H9 (cell line): ENCODE measurements around the gene FAS. TPM values are rescaled to one million over a fixed set of nuclear protein-coding genes. Genes with fewer than 3 reads are reported as not detected.

Source experiments
- DNase-seq: peaks from one replicate; pipeline ENCODE4 v3.0.0-alpha.2; 2017
- H2AFZ ChIP-seq: one replicate; pipeline ENCODE4 v1.6.1; 2013; ENCODE audit warnings: mild to moderate bottlenecking, low read length, control low read depth, moderate library complexity
- H2AK5ac ChIP-seq: 2 replicates; pipeline ENCODE4 v1.6.1; 2013; ENCODE audit warnings: low read length, control low read depth, mixed read lengths; ENCODE audit not compliant: insufficient read length
- H2BK120ac ChIP-seq: one replicate; pipeline ENCODE4 v1.6.1; 2013; ENCODE audit warnings: low read depth, mild to moderate bottlenecking, low read length, control low read depth, inconsistent platforms; ENCODE audit not compliant: poor library complexity, severe bottlenecking
- H2BK12ac ChIP-seq: 2 replicates; pipeline ENCODE4 v1.6.1; 2013; ENCODE audit warnings: low read length, control low read depth, mixed read lengths, low read depth; ENCODE audit not compliant: insufficient read length
- H2BK15ac ChIP-seq: 2 replicates; pipeline ENCODE4 v1.6.1; 2013; ENCODE audit warnings: low read depth, low read length, control low read depth
- H2BK20ac ChIP-seq: one replicate; pipeline ENCODE4 v1.6.1; 2013; ENCODE audit warnings: low read depth, mild to moderate bottlenecking, low read length, control low read depth, inconsistent platforms; ENCODE audit not compliant: poor library complexity, severe bottlenecking
- H2BK5ac ChIP-seq: 2 replicates; pipeline ENCODE4 v1.6.1; 2013; ENCODE audit warnings: low read length, control low read depth, mixed read lengths; ENCODE audit not compliant: insufficient read length
- H3K14ac ChIP-seq: 2 replicates; pipeline ENCODE4 v1.6.1; 2013; ENCODE audit warnings: low read length, control low read depth; ENCODE audit not compliant: insufficient read depth
- H3K18ac ChIP-seq: 2 replicates; pipeline ENCODE4 v1.6.1; 2013; ENCODE audit warnings: low read depth, mild to moderate bottlenecking, mixed read lengths, low read length, control low read depth; ENCODE audit not compliant: insufficient read length
- H3K23ac ChIP-seq: 2 replicates; pipeline ENCODE4 v1.6.1; 2013; ENCODE audit warnings: low read length, control low read depth, mixed read lengths, low read depth; ENCODE audit not compliant: insufficient read length
- H3K23me2 ChIP-seq: 2 replicates; pipeline ENCODE4 v1.6.1; 2013; ENCODE audit warnings: low read depth, mild to moderate bottlenecking, mixed read lengths, low read length, control low read depth; ENCODE audit not compliant: insufficient read length, poor library complexity, severe bottlenecking
- H3K27ac ChIP-seq: 2 replicates; pipeline ENCODE4 v1.5.1; 2013; ENCODE audit warnings: low read length, control low read depth, mixed read lengths, low read depth; ENCODE audit not compliant: insufficient read length
- H3K27me3 ChIP-seq: 2 replicates; pipeline ENCODE4 v1.6.1; 2013; ENCODE audit warnings: low read length, control low read depth, inconsistent platforms; ENCODE audit not compliant: insufficient read depth
- H3K4ac ChIP-seq: 2 replicates; pipeline ENCODE4 v1.6.1; 2013; ENCODE audit warnings: low read depth, mild to moderate bottlenecking, control low read depth, inconsistent platforms, low read length, moderate library complexity
- H3K4me1 ChIP-seq: 2 replicates; pipeline ENCODE4 v1.6.1; 2013; ENCODE audit warnings: low read length, control low read depth, inconsistent platforms; ENCODE audit not compliant: insufficient read depth
- H3K4me2 ChIP-seq: 2 replicates; pipeline ENCODE4 v1.6.1; 2013; ENCODE audit warnings: low read length, control low read depth, mixed read lengths; ENCODE audit not compliant: insufficient read length, insufficient read depth
- H3K56ac ChIP-seq: 2 replicates; pipeline ENCODE4 v1.6.1; 2013; ENCODE audit warnings: low read depth, mild to moderate bottlenecking, mixed read lengths, low read length, control low read depth; ENCODE audit not compliant: insufficient read length
- H3K79me1 ChIP-seq: 2 replicates; pipeline ENCODE4 v1.6.1; 2013; ENCODE audit warnings: low read depth, mild to moderate bottlenecking, moderate library complexity, low read length, control low read depth, inconsistent platforms; ENCODE audit not compliant: insufficient read depth, poor library complexity, severe bottlenecking
- H3K79me2 ChIP-seq: 2 replicates; pipeline ENCODE4 v1.6.1; 2013; ENCODE audit warnings: low read length, control low read depth, inconsistent platforms; ENCODE audit not compliant: insufficient read depth
- H3K9ac ChIP-seq: 2 replicates; pipeline ENCODE4 v1.6.1; 2013; ENCODE audit warnings: low read length, control low read depth, mixed read lengths; ENCODE audit not compliant: insufficient read length; ENCODE audit errors: extremely low read depth
- H3K9me3 ChIP-seq: one replicate; pipeline ENCODE4 v1.6.1; 2013; ENCODE audit warnings: low read depth, low read length, inconsistent platforms; ENCODE audit not compliant: control insufficient read depth
- H3T11ph ChIP-seq: one replicate; pipeline ENCODE4 v1.6.1; 2013; ENCODE audit warnings: mild to moderate bottlenecking, low read length, control low read depth, inconsistent platforms
- H4K20me1 ChIP-seq: one replicate; pipeline ENCODE4 v1.6.1; 2013; ENCODE audit not compliant: control insufficient read depth, insufficient read length, insufficient read depth
- H4K5ac ChIP-seq: 2 replicates; pipeline ENCODE4 v1.6.1; 2013; ENCODE audit warnings: low read depth, mild to moderate bottlenecking, mixed read lengths, low read length, control low read depth; ENCODE audit not compliant: insufficient read length
- H4K8ac ChIP-seq: replicated peaks from 2 replicates; pipeline ENCODE4 v1.6.1; 2013; ENCODE audit warnings: low read length, control low read depth, mixed read lengths, low read depth; ENCODE audit not compliant: insufficient read length
- H4K91ac ChIP-seq: 2 replicates; pipeline ENCODE4 v1.6.1; 2013; ENCODE audit warnings: low read depth, mild to moderate bottlenecking, moderate library complexity, mixed read lengths, low read length, control low read depth; ENCODE audit not compliant: insufficient read length
- H3K27ac Mint-ChIP-seq, 3 experiments: 2 replicates in 2 of 3; 3 replicates in 1 of 3; pipeline ENCODE4 v1.8.0; 2020 to 2021; ENCODE audit warnings: mixed read lengths in 3 of 3, mild to moderate bottlenecking in 1 of 3, moderate library complexity in 1 of 3
- H3K27me3 Mint-ChIP-seq: 2 replicates; pipeline ENCODE4 v1.8.0; 2021; ENCODE audit warnings: low read depth, mild to moderate bottlenecking, moderate library complexity, mixed read lengths
- H3K36me3 Mint-ChIP-seq, 3 experiments: 2 replicates in 2 of 3; 3 replicates in 1 of 3; pipeline ENCODE4 v1.8.0; 2020 to 2021; ENCODE audit warnings: low read depth in 3 of 3, mixed read lengths in 3 of 3; ENCODE audit not compliant: insufficient read depth in 1 of 3
- H3K4me1 Mint-ChIP-seq, 2 experiments: 2 replicates each; pipeline ENCODE4 v1.8.0; 2020; ENCODE audit warnings: mixed read lengths in 2 of 2
- H3K4me3 Mint-ChIP-seq, 2 experiments: 2 replicates in 1 of 2; 3 replicates in 1 of 2; pipeline ENCODE4 v1.8.0; 2020 to 2021; ENCODE audit warnings: mild to moderate bottlenecking in 2 of 2, mixed read lengths in 2 of 2, moderate library complexity in 1 of 2
- H3K9me3 Mint-ChIP-seq, 2 experiments: 2 replicates in 1 of 2; 3 replicates in 1 of 2; pipeline ENCODE4 v1.8.0; 2020; ENCODE audit warnings: mild to moderate bottlenecking in 2 of 2, mixed read lengths in 2 of 2, moderate library complexity in 1 of 2
- WGBS: extraction: QIAGEN DNeasy Blood & Tissue Kit; methylation state at CpG from one replicate; pipeline ENCODE4 v1.1.7; 2013; ENCODE audit warnings: missing lambda C conversion rate, low lambda C conversion rate, mixed read lengths; ENCODE audit not compliant: insufficient read length; ENCODE audit errors: extremely low coverage; 5-methylcytosine and 5-hydroxymethylcytosine counted together
- total RNA-seq: library from RNA; stranded (reverse); gene quantifications from 2 replicates; pipeline ENCODE4 v1.2.1, GENCODE V29; 2021
- TF ChIP-seq, protein P1 (sequence below): fragments of 200-600 bp; sonication (generic); conservative IDR thresholded peaks from 3 replicates; pipeline ENCODE4 v1.8.0; 2021; ENCODE audit warnings: antibody characterized with exemption, mild to moderate bottlenecking

Gene FAS
- total RNA-seq, 1 experiment from 2014 or later = 3.0 TPM

DNA sequence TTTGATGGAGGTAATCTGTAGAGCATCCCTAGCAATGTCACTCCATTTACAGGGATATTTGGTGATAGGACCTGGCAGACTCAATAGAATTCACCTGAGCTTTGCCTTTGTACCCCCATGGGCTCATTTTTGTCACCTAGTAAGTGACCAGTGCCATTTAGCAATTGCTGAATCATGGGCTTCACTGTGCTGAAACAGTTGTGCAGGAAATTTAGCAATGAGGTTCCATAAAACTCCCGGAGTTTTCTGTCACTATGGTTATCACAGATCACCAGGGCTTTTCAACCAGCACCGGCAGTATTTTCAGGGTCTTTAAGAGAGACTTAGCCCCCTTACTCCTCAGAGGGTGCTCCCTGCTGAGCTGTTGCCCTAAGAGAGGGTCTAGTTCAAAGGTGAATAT lies 40.2 kb downstream of the FAS start:
- Histone ChIP-seq H3K56ac (no peak overlapping the region), H3K4me2 (no peak overlapping the region), H3K79me2 (no peaks in the 10 kb centered on the region), H2BK12ac (no peak overlapping the region), H3K27ac (no peak overlapping the region), H3K27me3 (no peaks in the 10 kb centered on the region), H3K23me2 (no peaks in the 10 kb centered on the region), H2BK120ac (no peak overlapping the region), H3K9ac (no peak overlapping the region), H3K18ac (no peak overlapping the region), H2BK15ac (no peak overlapping the region), H3K9me3 (no peaks in the 10 kb centered on the region), H4K8ac (no peak overlapping the region), H3K4ac (no peak overlapping the region), H3K23ac (no peak overlapping the region), H3K4me1 (no peaks in the 10 kb centered on the region; the same call in 1 of the 2 replicates), H3K79me1 (no peaks in the 10 kb centered on the region), H2AK5ac (no peak overlapping the region), H3K14ac (no peak overlapping the region), H4K91ac (no peak overlapping the region), H4K20me1 (no peaks in the 10 kb centered on the region), H3T11ph (no peak overlapping the region), H2BK20ac (no peak overlapping the region), H4K5ac (no peak overlapping the region), H2BK5ac (no peak overlapping the region), H2AFZ (no peak overlapping the region)
- no CpG with 5 or more reads among the region's 2 CpGs for WGBS
- Mint-ChIP-seq H3K4me1 (peaks cover 17 to 24% of the 10 kb centered on the region in 2 experiments), H3K27ac (no peak overlapping the region; a peak in 1 of 7 replicates), H3K27me3 (peaks cover 3% of the 10 kb centered on the region; the same call in 1 of the 2 replicates), H3K4me3 (no peak overlapping the region), H3K36me3 (no peaks in the 10 kb centered on the region), H3K9me3 (no peaks in the 10 kb centered on the region)
- DNase-seq = no peak
- TF ChIP-seq, protein P1, sequence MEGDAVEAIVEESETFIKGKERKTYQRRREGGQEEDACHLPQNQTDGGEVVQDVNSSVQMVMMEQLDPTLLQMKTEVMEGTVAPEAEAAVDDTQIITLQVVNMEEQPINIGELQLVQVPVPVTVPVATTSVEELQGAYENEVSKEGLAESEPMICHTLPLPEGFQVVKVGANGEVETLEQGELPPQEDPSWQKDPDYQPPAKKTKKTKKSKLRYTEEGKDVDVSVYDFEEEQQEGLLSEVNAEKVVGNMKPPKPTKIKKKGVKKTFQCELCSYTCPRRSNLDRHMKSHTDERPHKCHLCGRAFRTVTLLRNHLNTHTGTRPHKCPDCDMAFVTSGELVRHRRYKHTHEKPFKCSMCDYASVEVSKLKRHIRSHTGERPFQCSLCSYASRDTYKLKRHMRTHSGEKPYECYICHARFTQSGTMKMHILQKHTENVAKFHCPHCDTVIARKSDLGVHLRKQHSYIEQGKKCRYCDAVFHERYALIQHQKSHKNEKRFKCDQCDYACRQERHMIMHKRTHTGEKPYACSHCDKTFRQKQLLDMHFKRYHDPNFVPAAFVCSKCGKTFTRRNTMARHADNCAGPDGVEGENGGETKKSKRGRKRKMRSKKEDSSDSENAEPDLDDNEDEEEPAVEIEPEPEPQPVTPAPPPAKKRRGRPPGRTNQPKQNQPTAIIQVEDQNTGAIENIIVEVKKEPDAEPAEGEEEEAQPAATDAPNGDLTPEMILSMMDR = no peak
